GM21515 (cell line): ENCODE data around the gene MPDU1.
"Not testable (repeated sequence)": the region's sequence is repeated elsewhere in the genome, so short reads cannot be mapped to it uniquely, and the experiment has no call there.

Source experiments
- ATAC-seq: cut with Tn5 transposase; IDR thresholded peaks from one replicate; pipeline ENCODE4 v1.9.1; 2021; ENCODE audit not compliant: unreplicated experiment

MPDU1 gene

GRCh38 chr17:7613769-7614424 is 30.2 kb downstream of the MPDU1 start:
- ATAC-seq = no peak

DNA sequence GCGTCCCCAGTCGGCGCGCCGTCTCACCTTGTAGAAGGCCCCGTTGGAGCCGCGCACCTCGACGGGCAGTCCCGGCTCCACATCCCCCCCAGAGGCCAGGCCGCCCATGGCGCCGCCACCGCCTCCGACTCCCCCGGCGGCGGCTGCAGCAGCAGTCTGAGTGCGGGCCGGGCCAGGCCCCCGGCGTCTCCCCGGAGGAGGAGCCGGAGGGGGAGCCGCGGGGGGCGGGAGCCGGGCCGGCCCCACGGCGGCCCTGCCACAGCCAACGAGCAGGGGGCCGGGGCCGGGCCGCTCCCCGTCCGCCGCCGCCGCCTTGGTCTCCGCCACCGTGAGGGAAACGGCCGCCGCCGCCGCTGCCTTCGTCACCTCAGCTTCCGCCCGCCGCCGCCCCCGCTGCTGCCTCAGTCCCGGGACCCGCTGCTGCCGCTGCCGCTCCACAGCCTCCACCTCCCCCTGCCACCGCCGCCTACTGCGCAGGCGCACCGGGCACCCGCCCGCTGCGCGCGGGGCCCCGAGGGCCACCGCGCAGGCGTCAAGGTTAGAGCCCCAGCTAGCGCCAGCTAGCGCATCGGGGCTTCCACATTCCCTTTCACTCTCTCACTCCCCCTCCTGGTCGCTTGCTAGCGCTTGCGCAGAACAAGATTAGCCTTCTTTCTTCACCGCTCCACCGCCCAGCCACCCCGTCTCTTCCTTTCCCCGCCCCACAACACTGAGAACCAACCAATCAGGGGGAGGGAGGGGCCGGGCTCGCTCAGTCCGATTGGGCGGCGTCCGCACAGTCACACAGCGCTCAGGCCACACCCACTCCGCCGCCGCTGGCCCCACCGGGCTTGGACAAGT is 31.0 kb downstream of the MPDU1 start, which contains the start of gene FXR2:
Gene FXR2, minus strand, starts transcription at position 473 of the 840 bp plus-strand sequence. Its CDS starts 365 bp downstream, at position 108.
- peak; percentile 86 for ATAC-seq

DNA sequence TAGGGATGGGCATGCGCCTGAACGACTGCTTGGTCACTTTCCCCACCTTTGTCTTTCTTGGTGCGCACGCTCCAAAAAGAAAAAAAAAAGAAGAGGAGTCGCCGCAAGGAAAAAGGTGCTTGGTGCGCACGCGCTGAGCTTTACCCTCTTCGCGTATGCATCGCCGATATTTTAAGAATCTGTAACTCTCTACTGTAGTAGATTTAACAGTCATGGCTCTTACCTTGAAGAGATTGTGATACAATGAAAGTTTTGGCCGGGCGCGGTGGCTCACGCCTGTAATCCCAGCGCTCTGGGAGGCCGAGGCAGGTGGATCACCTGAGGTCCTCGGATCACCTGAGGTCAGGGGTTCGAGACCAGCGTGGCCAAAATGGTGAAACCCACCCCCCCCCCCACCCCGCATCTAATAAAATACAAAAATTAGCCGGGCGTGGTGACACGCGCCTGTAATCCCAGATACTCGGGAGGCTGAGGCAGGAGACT is 31.7 kb downstream of the MPDU1 start:
- no peak for ATAC-seq

DNA sequence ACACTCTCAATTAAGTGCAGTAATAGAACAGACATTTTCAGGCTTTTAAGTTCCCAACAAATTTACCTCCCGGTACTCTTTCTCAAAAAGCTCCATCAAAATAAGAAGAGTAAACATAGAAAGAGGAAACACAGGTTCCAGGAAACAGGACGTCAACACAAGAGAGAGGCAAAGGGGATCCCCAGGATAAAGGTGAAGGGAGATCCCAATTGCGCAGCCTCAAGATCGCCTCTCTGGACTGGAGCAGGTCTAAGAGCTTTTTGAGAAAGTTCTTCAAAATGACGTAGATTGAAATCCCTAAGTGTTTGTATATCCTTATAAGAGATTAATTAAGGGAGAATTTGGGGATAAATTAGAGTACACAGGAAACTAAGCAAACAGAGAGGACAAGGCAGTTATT is 35.0 kb downstream of the MPDU1 start:
- ATAC-seq = no peak

GRCh38 chr17:7620835-7621234 is 37.2 kb downstream of the MPDU1 start:
- ATAC-seq = no peak

DNA sequence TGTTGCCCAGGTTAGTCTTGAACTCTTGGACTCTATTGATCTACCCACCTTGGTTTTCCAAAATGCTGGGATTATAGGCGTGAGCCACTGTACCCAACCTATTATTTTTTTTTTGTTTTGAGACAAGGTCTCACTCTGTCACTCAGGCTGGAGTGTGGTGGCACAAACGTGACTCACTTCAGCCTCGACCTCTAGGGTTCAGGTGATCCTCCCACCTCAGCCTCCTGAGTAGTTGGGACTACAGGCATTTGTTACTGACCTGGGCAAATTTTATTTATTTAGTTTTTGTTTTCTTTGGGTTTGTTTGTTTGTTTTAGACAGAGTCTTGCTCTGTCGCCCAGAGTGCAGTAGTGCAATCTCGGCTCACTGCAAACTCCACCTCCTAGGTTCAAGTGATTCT is 40.0 kb downstream of the MPDU1 start:
- ATAC-seq = no peak

GRCh38 chr17:7625749-7626148 is 42.1 kb downstream of the MPDU1 start:
- not testable (repeated sequence) for ATAC-seq

- ATAC-seq = no peak
Measured at GRCh38 chr17:7626307-7626706, 42.7 kb downstream of the MPDU1 start.

- ATAC-seq = no peak
Measured at GRCh38 chr17:7626956-7627249, 43.3 kb downstream of the MPDU1 start.

- peak; percentile 83 for ATAC-seq
Measured at GRCh38 chr17:7627250-7628121, 43.8 kb downstream of the MPDU1 start, which contains the start of gene SAT2. SAT2 (minus strand) TSS chr17:7627821; CDS start chr17:7627635, 186 bp downstream.

DNA sequence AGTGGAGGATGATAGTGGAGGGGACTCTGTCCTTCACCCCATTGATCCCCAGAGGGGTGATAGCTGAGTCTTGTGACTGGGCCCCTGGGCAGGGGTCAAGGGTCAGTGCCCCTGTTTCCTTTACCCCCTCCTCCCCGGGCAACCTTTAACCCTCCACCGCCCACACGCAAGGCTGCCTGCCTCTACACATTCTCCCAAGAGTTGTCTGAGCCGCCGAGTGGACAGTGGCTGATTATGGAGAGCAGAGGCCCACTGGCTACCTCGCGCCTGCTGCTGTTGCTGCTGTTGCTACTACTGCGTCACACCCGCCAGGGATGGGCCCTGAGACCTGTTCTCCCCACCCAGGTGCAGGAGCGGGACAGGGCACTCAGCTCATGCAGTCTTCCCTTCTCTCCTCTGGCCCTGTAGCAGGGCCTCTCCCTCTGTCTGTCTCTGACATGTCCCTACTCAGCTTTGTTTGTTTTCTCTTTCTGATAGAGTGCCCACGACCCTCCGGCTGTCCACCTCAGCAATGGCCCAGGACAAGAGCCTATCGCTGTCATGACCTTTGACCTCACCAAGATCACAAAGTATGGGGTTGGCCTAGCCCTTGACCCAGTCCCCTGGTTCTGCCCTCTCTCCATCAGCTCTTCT is 46.4 kb downstream of the MPDU1 start, which contains the start of gene SHBG:
Gene SHBG, plus strand, starts transcription at position 197 of the 633 bp plus-strand sequence. Its CDS starts 38 bp downstream, at position 235.
- ATAC-seq = no peak

- ATAC-seq = no peak
Measured at GRCh38 chr17:7631398-7632380, 48.0 kb downstream of the MPDU1 start.

- no peak for ATAC-seq
Measured at GRCh38 chr17:7632492-7632894, 48.8 kb downstream of the MPDU1 start.

- ATAC-seq = no peak
Measured at GRCh38 chr17:7633093-7633492, 49.4 kb downstream of the MPDU1 start.

DNA sequence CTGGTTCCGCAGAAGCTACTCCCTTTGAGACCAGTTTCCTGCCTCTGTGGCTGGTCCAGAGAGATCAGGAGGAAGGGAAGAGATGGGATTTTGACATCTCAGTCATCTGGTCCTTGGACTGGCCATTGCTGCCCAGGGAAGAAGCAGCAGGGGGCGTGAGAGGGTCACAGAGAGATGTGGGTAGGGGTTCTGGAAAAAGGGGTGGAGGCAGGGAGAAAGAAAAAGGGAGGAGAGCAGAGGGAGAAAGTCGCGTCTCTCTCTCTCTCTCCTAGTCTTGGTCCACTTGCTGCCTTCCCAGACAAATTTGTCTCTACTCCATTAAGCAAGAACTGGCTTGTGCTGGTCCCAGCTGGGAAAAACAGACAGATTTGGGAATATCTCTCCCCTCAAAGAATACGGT is 50.7 kb downstream of the MPDU1 start:
- ATAC-seq = no peak

DNA sequence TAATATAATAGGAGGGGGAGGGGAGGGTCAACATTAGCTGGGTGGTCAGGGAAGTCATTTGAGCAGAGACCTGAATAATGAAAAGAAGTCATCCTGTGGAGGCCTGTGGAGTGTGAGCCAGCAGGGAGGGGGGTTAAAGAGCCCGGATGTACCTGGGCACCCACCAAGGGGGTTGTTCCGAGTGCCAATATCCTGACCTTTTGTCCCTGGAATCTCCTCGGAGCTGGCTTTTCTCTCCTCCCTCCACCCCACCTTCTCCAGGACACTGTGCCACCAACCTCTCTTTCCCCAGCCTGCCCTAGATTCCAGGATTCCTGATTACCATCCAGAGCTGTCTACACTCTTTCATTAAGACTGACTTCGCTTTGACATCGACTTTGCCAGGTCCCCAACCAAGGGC is 52.5 kb downstream of the MPDU1 start:
- ATAC-seq = no peak
